Kidney (tissue), 14 donors: ENCODE results near the gene BAG2. TPM values are rescaled to one million over a fixed set of nuclear protein-coding genes. Genes with fewer than 3 reads are reported as not detected.

ENCODE experiments used
- DNase-seq, 5 donors: peaks; one replicate each; pipeline ENCODE4 v3.0.0-alpha.2; 2013 to 2020
- FAIRE-seq: peaks from 2 replicates; lab custom pipeline; 2012; peaks lifted over from hg19 to GRCh38; lab: Jason Lieb, UNC
- H3K27ac ChIP-seq, 2 donors: one replicate each; pipeline ENCODE4 v1.7.0; 2013; ENCODE audit warnings: low read depth in 2 of 2, low read length in 2 of 2, inconsistent platforms in 1 of 2
- H3K27me3 ChIP-seq: one replicate; pipeline ENCODE4 v1.7.1; 2013; ENCODE audit warnings: low read length, inconsistent platforms; ENCODE audit not compliant: control insufficient read depth, insufficient read depth
- H3K36me3 ChIP-seq, 3 donors: one replicate each; pipeline versions ENCODE4 v1.7.0 to v1.7.1; 2013; ENCODE audit warnings: low read length in 3 of 3, control low read depth in 1 of 3, inconsistent platforms in 1 of 3; ENCODE audit not compliant: insufficient read depth in 3 of 3, control insufficient read depth in 2 of 3
- H3K4me1 ChIP-seq, 3 donors: one replicate each; pipeline versions ENCODE4 v1.7.0 to v1.7.1; 2013; ENCODE audit warnings: low read length in 3 of 3, inconsistent platforms in 1 of 3, low read depth in 1 of 3; ENCODE audit not compliant: control insufficient read depth in 2 of 3, insufficient read depth in 2 of 3
- H3K4me3 ChIP-seq, 3 donors: one replicate each; pipeline versions ENCODE4 v1.7.0 to v1.8.1; 2013; ENCODE audit warnings: low read length in 3 of 3, control low read depth in 1 of 3, inconsistent platforms in 1 of 3
- H3K9ac ChIP-seq, 3 donors: one replicate each; pipeline versions ENCODE4 v1.7.0 to v1.7.1; 2013; ENCODE audit warnings: low read length in 3 of 3, control low read depth in 1 of 3, inconsistent platforms in 1 of 3
- H3K9me3 ChIP-seq, 3 donors: one replicate each; pipeline versions ENCODE4 v1.7.0 to v1.7.1; 2013; ENCODE audit warnings: low read length in 3 of 3, control low read depth in 1 of 3, inconsistent platforms in 1 of 3; ENCODE audit not compliant: control insufficient read depth in 2 of 3, insufficient read depth in 1 of 3
- CTCF ChIP-seq: IDR thresholded peaks from 3 replicates; pipeline ENCODE4 v1.5.1; 2012; ENCODE audit warnings: mild to moderate bottlenecking, moderate library complexity, borderline replicate concordance; ENCODE audit not compliant: insufficient read depth; ENCODE audit errors: extremely low read depth
- intact Hi-C: fragments of 100-400 bp; cut with DNase I; formaldehyde crosslinking; loops from one replicate; pipeline ENCODE4 v1.11.1; 2022
- polyA plus RNA-seq: library from polyadenylated mRNA; stranded (reverse); fragments of 350-450 nt; fragmentation: Illumina TruSeq; extraction: RNeasy Lipid Tissue Mini Kit (QIAGEN cat#74804); gene quantifications from one replicate; pipeline ENCODE4 v1.2.3, GENCODE V29; 2014; ENCODE audit warnings: low read depth, low replicate concordance; ENCODE audit not compliant: insufficient read depth
- total RNA-seq: library from RNA; stranded (reverse); fragmentation: NEBNext Ultra II Directional; extraction: Animal tissue kit (Norgen Biotek cat#: 25700); gene quantifications from one replicate; pipeline ENCODE4 v1.2.1, GENCODE V29; 2021
- donor health status: control.
- donor health status: control.
- donor health status: control.
- donor health status: control.
- donor health status: control.
- donor health status: DM: yes; HTN: yes; CAD: no.
- donor health status: Normal renal cell carcinoma (clear cell type).

BAG2 gene
- total and polyA plus RNA-seq, 2 donors from 2014 or later = 2.7 to 3.2 TPM

DNA sequence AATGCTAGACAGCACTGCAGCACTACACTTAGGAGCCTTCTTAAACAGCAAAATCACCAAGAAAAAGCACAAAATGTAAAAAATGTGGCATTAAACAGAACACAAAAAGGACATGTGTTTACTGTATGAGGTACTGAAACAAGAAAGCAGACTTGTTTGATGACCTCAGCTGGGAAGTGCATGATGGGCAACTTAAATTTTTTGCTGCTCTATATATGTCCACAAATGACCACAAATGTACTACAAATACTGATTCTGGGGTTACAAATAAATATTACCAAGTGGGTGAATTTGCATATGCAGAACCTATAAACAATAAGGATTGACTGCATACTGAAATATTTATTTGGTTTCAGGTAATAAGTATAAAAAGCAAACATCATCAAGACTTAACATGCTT lies 36.9 kb downstream of the BAG2 start:
- TF ChIP-seq CTCF = no peak
- FAIRE-seq = no peak

GRCh38 chr6:57210060-57210459 lies 37.9 kb downstream of the BAG2 start:
- no peak for TF ChIP-seq CTCF
- no peaks in the 10 kb centered on the region for H3K4me1 ChIP-seq
- intact Hi-C loops = no loop called here
- no peaks in the 10 kb centered on the region for H3K27me3 ChIP-seq
- H3K9ac ChIP-seq = no peak overlapping the region
- no peaks in the 10 kb centered on the region for H3K9me3 ChIP-seq
- H3K36me3 ChIP-seq = no peaks in the 10 kb centered on the region
- no peak overlapping the region for H3K4me3 ChIP-seq
- FAIRE-seq (no peak), DNase-seq (no peak)
- H3K27ac ChIP-seq = no peak overlapping the region

More for the DNA sequence above, 36.9 kb downstream of the BAG2 start:
- H3K9ac ChIP-seq = no peak overlapping the region
- H3K9me3 ChIP-seq = no peaks in the 10 kb centered on the region
- H3K4me1 ChIP-seq = no peaks in the 10 kb centered on the region
- intact Hi-C loops = no loop called here
- no peak overlapping the region for H3K4me3 ChIP-seq
- H3K27me3 ChIP-seq = no peaks in the 10 kb centered on the region
- no peak overlapping the region for H3K27ac ChIP-seq
- no peak for DNase-seq
- H3K36me3 ChIP-seq = no peaks in the 10 kb centered on the region

- no peak overlapping the region for H3K9ac ChIP-seq
- no peak for TF ChIP-seq CTCF
- FAIRE-seq (no peak), DNase-seq (no peak)
- H3K4me1 ChIP-seq = no peaks in the 10 kb centered on the region
- no peak overlapping the region for H3K4me3 ChIP-seq
- no peak overlapping the region for H3K27ac ChIP-seq
- intact Hi-C loops = no loop called here
- H3K27me3 ChIP-seq = no peaks in the 10 kb centered on the region
- no peaks in the 10 kb centered on the region for H3K36me3 ChIP-seq
- H3K9me3 ChIP-seq = no peaks in the 10 kb centered on the region
These were observed 43.1 kb downstream of the BAG2 start for GRCh38 chr6:57215260-57215659.
